ENCODE results near the gene JHY.

DNA sequence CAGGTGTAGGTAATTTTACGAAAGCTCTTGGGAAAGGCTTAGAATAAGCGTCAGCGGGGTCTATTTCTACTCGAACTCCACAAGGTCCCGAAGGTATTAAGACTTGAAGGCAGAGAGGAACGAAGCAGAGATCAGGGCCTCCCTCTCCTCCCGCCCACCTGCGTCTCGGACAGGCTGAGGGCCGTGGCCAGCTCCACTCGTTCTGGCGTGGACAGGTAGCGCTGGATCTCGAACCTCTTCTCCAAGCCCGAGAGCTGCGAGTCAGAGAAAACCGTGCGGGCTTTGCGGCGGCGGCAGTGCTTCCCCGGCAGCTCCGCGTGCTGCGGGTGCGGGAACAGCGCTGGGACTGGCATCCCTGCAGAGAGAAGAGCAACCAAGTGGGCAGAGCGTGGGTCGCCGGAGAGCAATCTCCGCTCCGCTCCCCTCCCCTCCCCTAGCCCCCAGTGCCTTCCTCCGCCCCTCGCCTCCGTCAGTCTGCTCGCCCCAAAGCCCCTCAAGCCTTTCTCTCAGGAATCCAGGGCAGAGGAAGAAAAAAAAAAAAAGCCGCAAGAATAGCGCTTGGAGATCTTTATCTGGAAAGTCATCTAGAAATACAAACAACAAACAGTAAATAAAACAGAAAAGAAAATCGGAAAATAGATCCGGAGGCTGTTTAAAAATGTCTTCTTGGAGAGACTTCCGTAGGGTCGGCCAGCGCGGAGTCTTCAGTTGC lies 96.7 kb downstream of the JHY start:
- no peak for TF ChIP-seq POLR2A (IDR thresholded peaks at IDR 0.05; ENCODE audit: low read depth)
- TF ChIP-seq, protein P1, sequence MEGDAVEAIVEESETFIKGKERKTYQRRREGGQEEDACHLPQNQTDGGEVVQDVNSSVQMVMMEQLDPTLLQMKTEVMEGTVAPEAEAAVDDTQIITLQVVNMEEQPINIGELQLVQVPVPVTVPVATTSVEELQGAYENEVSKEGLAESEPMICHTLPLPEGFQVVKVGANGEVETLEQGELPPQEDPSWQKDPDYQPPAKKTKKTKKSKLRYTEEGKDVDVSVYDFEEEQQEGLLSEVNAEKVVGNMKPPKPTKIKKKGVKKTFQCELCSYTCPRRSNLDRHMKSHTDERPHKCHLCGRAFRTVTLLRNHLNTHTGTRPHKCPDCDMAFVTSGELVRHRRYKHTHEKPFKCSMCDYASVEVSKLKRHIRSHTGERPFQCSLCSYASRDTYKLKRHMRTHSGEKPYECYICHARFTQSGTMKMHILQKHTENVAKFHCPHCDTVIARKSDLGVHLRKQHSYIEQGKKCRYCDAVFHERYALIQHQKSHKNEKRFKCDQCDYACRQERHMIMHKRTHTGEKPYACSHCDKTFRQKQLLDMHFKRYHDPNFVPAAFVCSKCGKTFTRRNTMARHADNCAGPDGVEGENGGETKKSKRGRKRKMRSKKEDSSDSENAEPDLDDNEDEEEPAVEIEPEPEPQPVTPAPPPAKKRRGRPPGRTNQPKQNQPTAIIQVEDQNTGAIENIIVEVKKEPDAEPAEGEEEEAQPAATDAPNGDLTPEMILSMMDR (IDR thresholded peaks at IDR 0.05), result no peak

All from esophagus muscularis mucosa (tissue), 3 donors.